PFSK-1 (cell line): Measurements from ENCODE around the gene CRTAC1.
A peak's percentile ranks its signal among the peaks of the same experiment; 100 is the strongest.

Experiments
- FOXP2 ChIP-seq: optimal IDR thresholded peaks from 2 replicates; pipeline ENCODE3; 2011; ENCODE audit warnings: borderline replicate concordance, control low read depth, inconsistent platforms; ENCODE audit not compliant: insufficient read depth; ENCODE audit errors: extremely low read length, extremely low read depth
- POLR2AphosphoS5 ChIP-seq: IDR thresholded peaks from 2 replicates; pipeline ENCODE4 v1.6.1; 2012; ENCODE audit warnings: low read depth, mild to moderate bottlenecking, control low read depth, low read length, moderate library complexity
- REST ChIP-seq, 2 experiments: IDR thresholded peaks; 2 replicates each; pipeline versions ENCODE4 v1.6.1 to v1.8.0; 2011 to 2012; ENCODE audit warnings: low read depth in 2 of 2, low read length in 2 of 2, control low read depth in 1 of 2, inconsistent platforms in 1 of 2, mild to moderate bottlenecking in 1 of 2, moderate library complexity in 1 of 2; ENCODE audit not compliant: insufficient read depth in 1 of 2
- SIN3A ChIP-seq: IDR thresholded peaks from 2 replicates; pipeline ENCODE4 v1.6.1; 2012; ENCODE audit warnings: mild to moderate bottlenecking, low read length, moderate library complexity, borderline replicate concordance; ENCODE audit not compliant: insufficient read depth
- TAF1 ChIP-seq: IDR thresholded peaks from 2 replicates; pipeline ENCODE4 v1.6.1; 2012; ENCODE audit warnings: low read length, control low read depth, borderline replicate concordance; ENCODE audit not compliant: insufficient read depth

Gene CRTAC1

GRCh38 chr10:97858001-97858439 lies 172.4 kb downstream of the CRTAC1 start:
- no peak for TF ChIP-seq POLR2AphosphoS5
- TF ChIP-seq REST (IDR thresholded peaks at IDR 0.05; ENCODE audit: insufficient read depth in 1 of 2, low read depth in 2 of 2, low read length in 2 of 2), result 0 out of 4 replicates have a peak, but pooled peaks of 1 of the 2 experiments have one; percentile 25

- no peak for TF ChIP-seq TAF1
- no peak for TF ChIP-seq REST (IDR thresholded peaks at IDR 0.05; ENCODE audit: insufficient read depth in 1 of 2, low read depth in 2 of 2, low read length in 2 of 2)
- TF ChIP-seq SIN3A, result no peak
- TF ChIP-seq POLR2AphosphoS5, result no peak
- TF ChIP-seq FOXP2, result no peak
Observed at GRCh38 chr10:97854743-97855142, 175.7 kb downstream of the CRTAC1 start.

DNA sequence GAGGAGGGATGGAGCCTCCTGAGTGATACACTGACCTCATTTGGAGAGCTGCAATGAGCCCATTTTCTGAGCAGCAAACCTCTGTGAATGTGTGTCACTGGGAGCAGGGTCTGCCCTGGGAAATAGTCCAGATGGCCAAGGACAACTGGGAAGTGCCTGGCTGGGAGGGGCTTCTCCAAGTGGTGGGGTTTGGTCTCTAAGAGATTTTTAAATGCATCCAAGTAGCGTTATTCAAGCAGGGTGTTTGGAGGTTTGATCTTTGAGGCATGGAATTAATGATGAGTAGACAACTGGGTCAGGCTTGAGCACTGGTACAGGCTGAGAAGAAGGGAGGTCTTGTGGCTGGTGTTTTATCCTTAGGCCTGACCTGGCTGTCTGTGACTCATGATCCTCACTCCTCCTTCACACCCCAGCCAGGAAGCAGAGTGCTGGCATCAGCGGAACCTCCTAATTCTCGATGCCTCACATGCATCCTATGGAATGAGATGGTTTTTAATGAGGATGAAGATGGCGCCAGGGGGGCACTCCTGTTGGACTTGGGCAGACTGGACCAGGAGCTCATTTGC lies 177.5 kb downstream of the CRTAC1 start:
- no peak for TF ChIP-seq POLR2AphosphoS5
- TF ChIP-seq SIN3A, result no peak
- no peak for TF ChIP-seq FOXP2

DNA sequence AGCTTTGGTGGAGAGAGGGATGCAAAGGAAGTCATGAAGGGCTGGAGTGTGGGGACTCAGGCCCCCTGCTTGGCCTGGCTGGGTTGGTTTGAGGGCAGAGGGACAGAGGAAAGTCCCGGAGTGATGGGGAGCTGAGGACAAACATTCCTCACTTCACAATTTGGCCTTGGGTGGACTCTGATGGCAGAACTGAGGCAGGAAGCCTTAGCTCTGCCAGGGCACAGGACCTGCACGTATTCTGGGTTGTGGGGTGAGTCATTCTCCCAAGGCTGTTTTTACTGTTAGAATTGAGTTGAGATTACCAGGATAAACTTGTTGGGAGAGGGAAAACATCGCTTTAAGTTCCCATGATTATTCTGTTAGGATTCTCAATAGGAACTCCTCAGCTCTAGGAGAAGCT lies 178.1 kb downstream of the CRTAC1 start:
- no peak for TF ChIP-seq REST (IDR thresholded peaks at IDR 0.05; ENCODE audit: insufficient read depth in 1 of 2, low read depth in 2 of 2, low read length in 2 of 2)
- no peak for TF ChIP-seq SIN3A
- TF ChIP-seq TAF1, result no peak
- TF ChIP-seq POLR2AphosphoS5, result no peak

- TF ChIP-seq POLR2AphosphoS5 (no peak), TAF1 (no peak), SIN3A (no peak), FOXP2 (no peak), REST (IDR thresholded peaks at IDR 0.05; ENCODE audit: insufficient read depth in 1 of 2, low read depth in 2 of 2, low read length in 2 of 2) (no peak)
Observed at GRCh38 chr10:97851341-97852001, 178.9 kb downstream of the CRTAC1 start.
